IMR-90 (cell line): Measurements from ENCODE around the gene SUSD6.

Experiments
- RAD21 ChIP-seq: IDR thresholded peaks from 2 replicates; pipeline ENCODE4 v1.6.1; 2012; ENCODE audit warnings: low read length, improper control_type of control experiment
- RCOR1 ChIP-seq: IDR thresholded peaks from 2 replicates; pipeline ENCODE4 v1.6.1; 2012; ENCODE audit warnings: mild to moderate bottlenecking, low read length, improper control_type of control experiment; ENCODE audit not compliant: insufficient replicate concordance
- TF ChIP-seq, protein P1 (sequence below): conservative IDR thresholded peaks from 2 replicates; pipeline ENCODE4 v1.5.1; 2012; ENCODE audit warnings: mild to moderate bottlenecking, low read depth, low read length, improper control_type of control experiment

DNA sequence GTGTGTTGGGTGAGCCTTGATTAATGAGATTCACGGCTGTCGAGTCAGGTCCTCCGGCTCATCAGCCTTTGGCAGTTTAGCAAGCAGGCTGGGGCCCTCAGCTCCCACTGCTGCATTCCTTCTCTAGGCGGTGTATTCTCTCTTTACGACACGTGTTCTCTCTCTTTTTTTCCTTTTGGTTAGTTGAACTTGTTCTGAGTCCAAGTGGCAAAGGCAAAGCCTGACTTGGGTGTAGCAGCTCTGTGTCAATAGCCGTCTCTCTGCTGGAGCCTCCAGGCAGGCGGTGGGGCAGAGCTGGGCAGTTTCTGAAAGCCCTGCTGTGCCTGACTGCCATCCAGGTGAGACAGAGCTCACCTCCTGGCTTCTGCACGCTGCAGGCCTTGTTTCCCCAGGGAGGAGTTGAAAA, 46.6 kb downstream of the SUSD6 start:
- TF ChIP-seq, protein P1, sequence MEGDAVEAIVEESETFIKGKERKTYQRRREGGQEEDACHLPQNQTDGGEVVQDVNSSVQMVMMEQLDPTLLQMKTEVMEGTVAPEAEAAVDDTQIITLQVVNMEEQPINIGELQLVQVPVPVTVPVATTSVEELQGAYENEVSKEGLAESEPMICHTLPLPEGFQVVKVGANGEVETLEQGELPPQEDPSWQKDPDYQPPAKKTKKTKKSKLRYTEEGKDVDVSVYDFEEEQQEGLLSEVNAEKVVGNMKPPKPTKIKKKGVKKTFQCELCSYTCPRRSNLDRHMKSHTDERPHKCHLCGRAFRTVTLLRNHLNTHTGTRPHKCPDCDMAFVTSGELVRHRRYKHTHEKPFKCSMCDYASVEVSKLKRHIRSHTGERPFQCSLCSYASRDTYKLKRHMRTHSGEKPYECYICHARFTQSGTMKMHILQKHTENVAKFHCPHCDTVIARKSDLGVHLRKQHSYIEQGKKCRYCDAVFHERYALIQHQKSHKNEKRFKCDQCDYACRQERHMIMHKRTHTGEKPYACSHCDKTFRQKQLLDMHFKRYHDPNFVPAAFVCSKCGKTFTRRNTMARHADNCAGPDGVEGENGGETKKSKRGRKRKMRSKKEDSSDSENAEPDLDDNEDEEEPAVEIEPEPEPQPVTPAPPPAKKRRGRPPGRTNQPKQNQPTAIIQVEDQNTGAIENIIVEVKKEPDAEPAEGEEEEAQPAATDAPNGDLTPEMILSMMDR: no peak
- TF ChIP-seq RCOR1 (no peak), RAD21 (no peak)
